ENCODE results near the gene DPF3.

The DPF3 gene

GRCh38 chr14:72775923-72776554 lies 117.9 kb downstream of the DPF3 start:
- Histone ChIP-seq H3K9ac (ENCODE audit: low read depth, low read length) (no peak overlapping the region), H3K9me3 (ENCODE audit: insufficient read depth, low read depth, low read length) (no peaks in the 10 kb centered on the region), H3K4me3 (ENCODE audit: low read length) (no peak overlapping the region), H3K36me3 (ENCODE audit: insufficient read depth, low read depth, low read length) (no peaks in the 10 kb centered on the region), H3K27me3 (ENCODE audit: insufficient read depth, low read length) (no peaks in the 10 kb centered on the region), H3K27ac (ENCODE audit: low read length) (no peak overlapping the region), H3K4me1 (ENCODE audit: insufficient read depth, low read length) (no peaks in the 10 kb centered on the region)

GRCh38 chr14:72774894-72775620 lies 118.8 kb downstream of the DPF3 start:
- no peak overlapping the region for H3K4me3 ChIP-seq (ENCODE audit: low read length)
- H3K4me1 ChIP-seq (ENCODE audit: insufficient read depth, low read length) = no peaks in the 10 kb centered on the region
- H3K27me3 ChIP-seq (ENCODE audit: insufficient read depth, low read length) = no peaks in the 10 kb centered on the region
- no peaks in the 10 kb centered on the region for H3K36me3 ChIP-seq (ENCODE audit: insufficient read depth, low read depth, low read length)
- H3K9ac ChIP-seq (ENCODE audit: low read depth, low read length) = no peak overlapping the region
- no peaks in the 10 kb centered on the region for H3K9me3 ChIP-seq (ENCODE audit: insufficient read depth, low read depth, low read length)
- H3K27ac ChIP-seq (ENCODE audit: low read length) = no peak overlapping the region

GRCh38 chr14:72774141-72774540 lies 119.8 kb downstream of the DPF3 start:
- Histone ChIP-seq H3K27me3 (ENCODE audit: insufficient read depth, low read length) (no peaks in the 10 kb centered on the region), H3K36me3 (ENCODE audit: insufficient read depth, low read depth, low read length) (no peaks in the 10 kb centered on the region), H3K9me3 (ENCODE audit: insufficient read depth, low read depth, low read length) (no peaks in the 10 kb centered on the region), H3K9ac (ENCODE audit: low read depth, low read length) (no peak overlapping the region), H3K4me1 (ENCODE audit: insufficient read depth, low read length) (no peaks in the 10 kb centered on the region), H3K27ac (ENCODE audit: low read length) (no peak overlapping the region), H3K4me3 (ENCODE audit: low read length) (no peak overlapping the region)

GRCh38 chr14:72771561-72771960 lies 122.3 kb downstream of the DPF3 start:
- Histone ChIP-seq H3K36me3 (ENCODE audit: insufficient read depth, low read depth, low read length) (no peaks in the 10 kb centered on the region), H3K9me3 (ENCODE audit: insufficient read depth, low read depth, low read length) (peaks cover 9% of the 10 kb centered on the region; the same call in 1 of the 2 replicates), H3K9ac (ENCODE audit: low read depth, low read length) (no peak overlapping the region), H3K4me1 (ENCODE audit: insufficient read depth, low read length) (no peaks in the 10 kb centered on the region), H3K4me3 (ENCODE audit: low read length) (no peak overlapping the region), H3K27ac (ENCODE audit: low read length) (no peak overlapping the region), H3K27me3 (ENCODE audit: insufficient read depth, low read length) (no peaks in the 10 kb centered on the region)

- Histone ChIP-seq H3K27me3 (ENCODE audit: insufficient read depth, low read length) (no peaks in the 10 kb centered on the region), H3K9me3 (ENCODE audit: insufficient read depth, low read depth, low read length) (peaks cover 9% of the 10 kb centered on the region; the same call in 1 of the 2 replicates), H3K36me3 (ENCODE audit: insufficient read depth, low read depth, low read length) (no peaks in the 10 kb centered on the region)
Observed at GRCh38 chr14:72766296-72766695, 127.6 kb downstream of the DPF3 start.

GRCh38 chr14:72763892-72764291 lies 130.0 kb downstream of the DPF3 start:
- no peaks in the 10 kb centered on the region for H3K36me3 ChIP-seq (ENCODE audit: insufficient read depth, low read depth, low read length)
- peaks cover 24% of the 10 kb centered on the region for H3K9me3 ChIP-seq (ENCODE audit: insufficient read depth, low read depth, low read length)
- H3K27ac ChIP-seq (ENCODE audit: low read length) = no peak overlapping the region
- no peak overlapping the region for H3K4me3 ChIP-seq (ENCODE audit: low read length)
- no peaks in the 10 kb centered on the region for H3K27me3 ChIP-seq (ENCODE audit: insufficient read depth, low read length)
- H3K4me1 ChIP-seq (ENCODE audit: insufficient read depth, low read length) = no peaks in the 10 kb centered on the region
- H3K9ac ChIP-seq (ENCODE audit: low read depth, low read length) = no peak overlapping the region

More at GRCh38 chr14:72766296-72766695, 127.6 kb downstream of the DPF3 start:
- Histone ChIP-seq H3K4me1 (ENCODE audit: insufficient read depth, low read length) (no peaks in the 10 kb centered on the region), H3K27ac (ENCODE audit: low read length) (no peak overlapping the region), H3K9ac (ENCODE audit: low read depth, low read length) (no peak overlapping the region), H3K4me3 (ENCODE audit: low read length) (no peak overlapping the region)

GRCh38 chr14:72759670-72760069 lies 134.2 kb downstream of the DPF3 start:
- H3K9me3 ChIP-seq (ENCODE audit: insufficient read depth, low read depth, low read length) = peaks cover 18% of the 10 kb centered on the region
- H3K27ac ChIP-seq (ENCODE audit: low read length) = no peak overlapping the region
- no peak overlapping the region for H3K4me3 ChIP-seq (ENCODE audit: low read length)
- no peak overlapping the region for H3K9ac ChIP-seq (ENCODE audit: low read depth, low read length)
- H3K27me3 ChIP-seq (ENCODE audit: insufficient read depth, low read length) = no peaks in the 10 kb centered on the region
- no peaks in the 10 kb centered on the region for H3K4me1 ChIP-seq (ENCODE audit: insufficient read depth, low read length)
- no peaks in the 10 kb centered on the region for H3K36me3 ChIP-seq (ENCODE audit: insufficient read depth, low read depth, low read length)

- H3K4me3 ChIP-seq (ENCODE audit: low read length) = no peak overlapping the region
- H3K4me1 ChIP-seq (ENCODE audit: insufficient read depth, low read length) = no peaks in the 10 kb centered on the region
- H3K36me3 ChIP-seq (ENCODE audit: insufficient read depth, low read depth, low read length) = no peaks in the 10 kb centered on the region
- no peaks in the 10 kb centered on the region for H3K27me3 ChIP-seq (ENCODE audit: insufficient read depth, low read length)
- H3K9me3 ChIP-seq (ENCODE audit: insufficient read depth, low read depth, low read length) = peaks cover 18% of the 10 kb centered on the region
- no peak overlapping the region for H3K9ac ChIP-seq (ENCODE audit: low read depth, low read length)
- no peak overlapping the region for H3K27ac ChIP-seq (ENCODE audit: low read length)
Observed at GRCh38 chr14:72758993-72759392, 134.9 kb downstream of the DPF3 start.

- Histone ChIP-seq H3K9me3 (ENCODE audit: insufficient read depth, low read depth, low read length) (peaks cover 18% of the 10 kb centered on the region), H3K9ac (ENCODE audit: low read depth, low read length) (no peak overlapping the region), H3K4me1 (ENCODE audit: insufficient read depth, low read length) (no peaks in the 10 kb centered on the region), H3K27ac (ENCODE audit: low read length) (no peak overlapping the region), H3K36me3 (ENCODE audit: insufficient read depth, low read depth, low read length) (no peaks in the 10 kb centered on the region), H3K27me3 (ENCODE audit: insufficient read depth, low read length) (no peaks in the 10 kb centered on the region), H3K4me3 (ENCODE audit: low read length) (no peak overlapping the region)
Observed at GRCh38 chr14:72758420-72758819, 135.5 kb downstream of the DPF3 start.

- H3K4me1 ChIP-seq (ENCODE audit: insufficient read depth, low read length) = no peaks in the 10 kb centered on the region
- H3K9me3 ChIP-seq (ENCODE audit: insufficient read depth, low read depth, low read length) = peaks cover 18% of the 10 kb centered on the region
- no peaks in the 10 kb centered on the region for H3K36me3 ChIP-seq (ENCODE audit: insufficient read depth, low read depth, low read length)
- H3K9ac ChIP-seq (ENCODE audit: low read depth, low read length) = no peak overlapping the region
- no peak overlapping the region for H3K4me3 ChIP-seq (ENCODE audit: low read length)
- H3K27me3 ChIP-seq (ENCODE audit: insufficient read depth, low read length) = no peaks in the 10 kb centered on the region
- H3K27ac ChIP-seq (ENCODE audit: low read length) = no peak overlapping the region
Observed at GRCh38 chr14:72756967-72757366, 136.9 kb downstream of the DPF3 start.

- Histone ChIP-seq H3K9me3 (ENCODE audit: insufficient read depth, low read depth, low read length) (peaks cover 18% of the 10 kb centered on the region), H3K4me1 (ENCODE audit: insufficient read depth, low read length) (no peaks in the 10 kb centered on the region), H3K9ac (ENCODE audit: low read depth, low read length) (no peak overlapping the region), H3K4me3 (ENCODE audit: low read length) (no peak overlapping the region), H3K27me3 (ENCODE audit: insufficient read depth, low read length) (no peaks in the 10 kb centered on the region), H3K36me3 (ENCODE audit: insufficient read depth, low read depth, low read length) (no peaks in the 10 kb centered on the region), H3K27ac (ENCODE audit: low read length) (no peak overlapping the region)
Observed at GRCh38 chr14:72755766-72756165, 138.1 kb downstream of the DPF3 start.

GRCh38 chr14:72754949-72755348 lies 139.0 kb downstream of the DPF3 start:
- Histone ChIP-seq H3K9ac (ENCODE audit: low read depth, low read length) (no peak overlapping the region), H3K36me3 (ENCODE audit: insufficient read depth, low read depth, low read length) (no peaks in the 10 kb centered on the region), H3K4me3 (ENCODE audit: low read length) (no peak overlapping the region), H3K4me1 (ENCODE audit: insufficient read depth, low read length) (no peaks in the 10 kb centered on the region), H3K27ac (ENCODE audit: low read length) (no peak overlapping the region), H3K9me3 (ENCODE audit: insufficient read depth, low read depth, low read length) (peaks cover 13% of the 10 kb centered on the region), H3K27me3 (ENCODE audit: insufficient read depth, low read length) (no peaks in the 10 kb centered on the region)

Data from iPS-20b (cell line).